ENCODE measurements around the gene RAD18. TPM values are rescaled to one million over a fixed set of nuclear protein-coding genes. Genes with fewer than 3 reads are reported as not detected.

RAD18 gene
- polyA plus RNA-seq, 3 donors, result 1.2 to 6.4 (median 2.0) TPM

DNA sequence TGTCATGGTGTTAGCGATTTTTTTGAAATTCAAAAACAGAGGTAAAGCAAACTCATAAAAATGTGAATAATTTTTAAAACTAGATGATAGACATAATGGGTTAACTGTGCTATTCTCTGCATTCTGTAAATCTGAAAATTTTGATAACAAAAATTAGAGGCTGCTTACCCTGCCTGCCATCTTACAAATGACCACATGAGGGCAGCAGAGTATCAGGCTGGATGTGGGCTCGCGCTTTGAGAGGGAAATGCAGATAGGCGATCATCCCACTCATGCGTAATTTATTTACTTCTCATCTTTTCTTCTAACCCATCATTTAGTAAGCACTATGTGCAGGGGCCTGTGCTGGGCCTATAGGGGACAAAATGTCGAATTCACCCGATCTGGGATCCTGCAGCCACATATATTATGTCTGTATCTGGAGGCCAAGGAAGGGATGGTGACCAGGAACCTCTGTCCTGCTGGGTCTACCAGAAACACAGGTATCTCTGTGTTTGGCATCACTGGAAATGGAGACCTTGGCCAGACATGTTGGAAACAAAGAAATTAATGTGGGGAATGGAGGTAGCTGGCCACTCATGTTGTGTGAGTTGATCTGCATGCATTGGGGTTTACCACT lies 7.8 kb upstream of the RAD18 start:
- WGBS, 3 donors, result 1 to 2% (median 1%) methylated on average over 7 of the region's 7 CpGs
- H3K27ac ChIP-seq (ENCODE audit: low read depth, low read length), result no peak overlapping the region

DNA sequence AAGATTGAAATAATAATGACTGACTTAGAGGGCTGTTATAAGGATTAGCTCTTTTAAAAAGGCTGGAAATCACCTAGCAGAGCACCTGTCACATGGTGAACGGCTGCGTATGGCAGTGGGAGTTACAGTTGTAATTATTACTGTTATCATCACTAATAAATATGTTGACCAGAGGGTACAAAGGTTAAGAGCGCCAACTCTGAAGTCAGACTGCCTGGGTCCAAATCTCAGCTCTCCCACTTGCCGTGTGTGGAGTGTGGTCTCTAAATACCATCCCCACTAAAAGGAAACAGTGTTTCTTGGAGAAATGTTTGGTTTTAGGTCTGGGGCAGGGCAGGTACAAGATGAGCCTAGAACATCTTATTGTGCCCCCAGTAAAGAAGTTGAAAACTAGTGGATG lies 6.0 kb upstream of the RAD18 start:
- H3K27ac ChIP-seq (ENCODE audit: low read depth, low read length), result no peak overlapping the region
- 42 to 73% (median 72%) methylated on average over 4 of the region's 4 CpGs for WGBS, 3 donors

DNA sequence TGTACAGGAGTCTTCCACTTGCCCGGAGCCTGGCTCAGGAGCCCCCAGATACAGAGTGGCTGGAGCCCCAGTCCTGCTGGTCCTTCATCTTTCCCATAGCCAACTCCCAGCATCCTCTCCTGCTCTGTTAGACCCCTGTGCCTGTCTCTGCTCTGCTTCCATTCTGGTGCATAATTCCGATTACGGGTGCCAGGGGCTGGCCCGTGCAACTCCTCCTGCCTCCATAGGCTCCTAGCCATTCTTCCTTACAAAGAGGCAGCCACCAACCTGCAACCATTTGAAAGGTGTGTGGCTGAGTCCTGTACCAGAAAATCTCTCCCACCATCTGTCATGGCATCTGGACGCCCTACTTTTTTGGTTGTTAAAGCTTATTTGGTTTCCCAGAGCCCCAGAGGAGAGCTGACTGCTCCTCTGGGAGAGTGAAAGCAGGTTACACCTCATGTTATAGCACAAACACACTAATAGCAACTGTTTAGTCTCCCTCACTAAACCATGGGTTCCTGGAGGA lies 5.2 kb upstream of the RAD18 start:
- WGBS, 3 donors, result 64 to 74% (median 69%) methylated on average over 5 of the region's 5 CpGs

DNA sequence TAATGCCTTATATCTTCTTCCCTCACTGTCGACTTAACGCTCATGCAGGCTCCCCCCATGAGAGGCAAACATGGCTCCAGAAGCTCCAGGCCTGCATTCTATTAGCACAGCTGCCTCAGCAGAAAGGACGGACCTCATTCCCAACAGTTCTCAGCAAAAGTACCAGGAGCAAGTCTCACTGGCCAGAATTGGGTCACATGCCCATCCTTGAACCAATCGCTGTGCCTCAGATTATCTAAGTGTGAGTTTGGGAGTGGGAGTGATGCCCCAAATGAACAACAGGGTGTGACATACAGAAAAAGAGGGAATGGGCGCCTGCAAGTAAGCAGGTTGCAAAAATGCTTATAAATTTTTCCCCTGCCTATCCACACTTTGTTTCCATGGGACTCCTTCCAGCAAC lies 4.3 kb upstream of the RAD18 start:
- WGBS, 3 donors, result 64 to 82% (median 79%) methylated on average over 5 of the region's 5 CpGs
- H3K27ac ChIP-seq (ENCODE audit: low read depth, low read length), result no peak overlapping the region

More for the DNA sequence above, 5.2 kb upstream of the RAD18 start:
- H3K27ac ChIP-seq (ENCODE audit: low read depth, low read length), result no peak overlapping the region

DNA sequence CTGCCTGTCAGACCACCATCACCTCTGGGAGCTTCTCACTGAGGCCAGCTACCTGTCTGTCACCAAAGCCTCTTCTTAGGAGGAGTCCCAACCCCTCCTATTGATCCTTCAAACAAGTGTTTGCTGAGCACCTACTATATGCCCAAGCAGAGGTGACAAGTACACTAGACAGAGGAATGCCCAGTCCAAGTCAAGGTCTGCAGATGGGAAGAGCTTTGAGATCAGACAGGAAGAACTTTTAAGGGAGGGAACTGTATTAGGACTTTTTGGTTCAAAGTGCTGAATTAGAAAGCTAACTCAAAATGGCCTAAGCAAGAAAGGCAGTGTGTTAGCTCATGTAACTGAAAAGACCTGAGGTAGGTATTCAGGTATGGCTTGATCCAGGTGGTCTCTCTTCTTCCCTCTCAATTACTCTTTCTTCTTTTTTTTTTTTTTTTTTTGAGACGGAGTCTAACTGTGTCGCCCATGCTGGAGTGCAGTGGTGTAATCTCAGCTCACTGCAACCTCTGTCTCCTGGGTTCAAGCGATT lies 3.6 kb upstream of the RAD18 start:
- 62 to 98% (median 80%) methylated on average over 3 of the region's 3 CpGs for WGBS, 3 donors
- H3K27ac ChIP-seq (ENCODE audit: low read depth, low read length), result no peak overlapping the region

DNA sequence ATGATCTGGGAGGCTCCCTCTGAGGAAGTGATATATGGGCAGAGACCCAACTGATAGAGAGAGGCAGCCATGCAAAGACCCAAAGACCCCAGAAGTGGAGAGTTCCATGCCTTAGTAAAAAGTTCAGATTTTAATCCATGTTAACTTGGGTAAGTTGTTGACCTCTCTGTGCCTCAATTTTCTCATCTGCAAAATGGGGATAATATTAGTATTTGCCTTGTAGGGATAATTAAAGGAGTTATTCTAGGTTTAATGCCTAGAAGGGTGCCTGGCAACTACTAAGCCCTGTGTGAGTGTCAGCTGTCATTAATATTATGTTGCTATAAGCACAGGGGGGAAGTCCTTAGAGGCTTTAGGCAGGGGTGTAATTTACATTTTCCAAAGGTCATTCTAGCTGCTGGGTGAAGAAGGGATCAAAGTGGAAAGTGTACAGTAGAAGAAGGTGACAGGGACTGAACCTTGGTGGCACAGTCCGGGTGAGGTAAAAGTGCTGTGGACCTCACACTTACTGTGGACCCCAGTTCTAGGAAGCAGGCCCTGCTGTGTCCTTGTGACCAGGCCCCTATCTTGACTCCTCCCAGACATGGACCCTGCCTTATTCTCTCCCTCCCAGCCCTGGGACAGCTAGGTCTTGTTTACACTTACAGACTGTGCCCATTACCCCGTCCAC lies 3.0 kb upstream of the RAD18 start:
- 73 to 87% (median 75%) methylated on average over 2 of the region's 2 CpGs for WGBS, 3 donors
- H3K27ac ChIP-seq (ENCODE audit: low read depth, low read length), result no peak overlapping the region

DNA sequence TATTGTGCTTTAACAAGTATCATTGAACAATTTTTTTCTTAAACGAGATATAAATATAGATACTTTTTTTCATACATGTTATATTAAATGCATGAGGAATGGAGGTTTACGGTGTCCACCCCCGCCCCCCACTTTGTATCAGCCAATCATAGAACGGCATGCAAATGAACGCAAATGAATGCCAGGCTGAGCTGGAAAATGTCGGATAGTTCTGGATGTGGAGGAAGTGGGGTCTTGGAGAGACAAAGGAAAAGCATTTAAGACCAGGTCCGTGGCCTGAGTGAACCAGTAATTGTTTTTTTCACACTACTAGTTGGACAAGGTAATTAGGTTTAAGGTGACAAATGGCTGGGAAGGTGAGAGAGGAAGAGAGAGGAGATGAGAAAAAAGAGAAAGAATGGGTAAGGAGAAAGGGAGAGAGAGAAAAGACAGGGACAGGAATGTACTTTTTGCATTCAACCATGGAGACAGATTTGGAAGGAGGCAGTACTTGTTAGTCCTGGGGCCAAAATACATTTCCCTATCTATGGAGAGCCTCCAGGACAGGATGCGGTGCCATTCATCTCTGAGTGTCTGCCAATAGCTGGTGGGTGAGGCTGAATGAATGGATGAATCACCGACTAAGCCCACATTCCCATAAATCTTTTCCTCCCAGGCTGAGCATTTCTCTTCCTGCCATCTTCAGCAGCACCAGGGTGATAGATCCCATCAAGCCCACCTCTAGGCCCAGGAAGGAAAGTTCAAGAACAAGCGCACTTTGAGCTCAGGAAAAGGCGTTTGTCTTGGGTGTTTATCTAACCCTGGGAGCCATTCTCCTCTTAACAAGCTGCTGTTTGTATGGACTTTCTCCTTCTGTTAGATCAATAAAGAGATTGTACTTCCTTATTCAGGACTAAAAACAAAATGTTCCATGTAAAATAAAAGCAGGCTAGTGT lies 1.4 kb upstream of the RAD18 start:
- WGBS, 3 donors, result 75 to 82% (median 80%) methylated on average over 11 of the region's 11 CpGs
- H3K27ac ChIP-seq (ENCODE audit: low read depth, low read length), result no peak overlapping the region

DNA sequence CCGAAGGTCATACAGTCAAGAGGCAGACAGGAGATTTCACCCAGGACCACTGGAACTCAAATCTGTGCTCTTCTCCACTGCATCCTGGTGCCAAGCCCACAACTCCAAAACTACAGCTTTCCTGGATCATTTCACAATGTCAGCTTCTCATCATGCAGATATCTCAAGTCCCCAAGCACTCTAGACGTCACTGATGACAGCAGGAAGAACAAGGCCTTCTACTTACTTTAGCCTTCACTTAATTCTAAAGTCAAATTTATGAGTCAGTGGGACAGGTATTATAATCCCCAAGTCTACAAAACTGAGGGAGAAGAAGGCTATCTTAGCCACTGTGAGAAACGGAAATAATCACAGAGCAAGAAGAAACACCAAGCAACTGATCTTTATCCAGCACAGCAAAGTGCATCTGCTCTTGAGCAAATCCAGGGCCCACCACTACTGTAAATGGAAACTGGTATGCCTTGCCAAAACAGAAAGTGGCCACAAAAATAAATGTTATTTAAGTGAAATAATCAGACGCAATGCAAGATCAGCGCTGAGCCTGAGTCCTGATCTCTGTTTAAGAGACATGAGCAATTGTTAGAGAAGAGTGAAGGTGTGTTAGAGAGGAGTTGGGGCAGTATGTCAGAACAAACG lies 928 bp downstream of the RAD18 start:
- H3K27ac ChIP-seq (ENCODE audit: low read depth, low read length), result no peak overlapping the region
- WGBS, 3 donors, result 32 to 33% (median 33%) methylated on average over 6 of the region's 6 CpGs

DNA sequence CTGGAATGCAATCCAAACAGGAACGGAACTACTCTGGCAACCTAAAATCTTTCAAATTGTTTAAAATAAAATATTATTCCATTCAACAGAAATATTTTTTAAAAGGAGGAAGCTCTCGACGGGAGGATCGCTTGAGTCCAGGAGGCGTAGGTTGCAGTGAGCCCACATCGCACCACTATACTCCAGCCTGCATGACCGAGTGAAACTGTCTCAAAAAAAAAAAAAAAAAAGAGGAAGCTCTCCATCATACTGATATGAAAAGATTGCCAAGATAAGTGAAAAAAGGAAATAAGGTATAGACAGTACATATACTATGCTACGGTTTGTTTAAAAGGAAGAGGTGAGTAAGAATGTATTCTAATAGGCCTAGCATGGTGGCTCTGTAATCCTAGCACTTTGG lies 3.6 kb downstream of the RAD18 start:
- 50 to 91% (median 53%) methylated on average over 8 of the region's 8 CpGs for WGBS, 3 donors
- H3K27ac ChIP-seq (ENCODE audit: low read depth, low read length), result no peak overlapping the region

DNA sequence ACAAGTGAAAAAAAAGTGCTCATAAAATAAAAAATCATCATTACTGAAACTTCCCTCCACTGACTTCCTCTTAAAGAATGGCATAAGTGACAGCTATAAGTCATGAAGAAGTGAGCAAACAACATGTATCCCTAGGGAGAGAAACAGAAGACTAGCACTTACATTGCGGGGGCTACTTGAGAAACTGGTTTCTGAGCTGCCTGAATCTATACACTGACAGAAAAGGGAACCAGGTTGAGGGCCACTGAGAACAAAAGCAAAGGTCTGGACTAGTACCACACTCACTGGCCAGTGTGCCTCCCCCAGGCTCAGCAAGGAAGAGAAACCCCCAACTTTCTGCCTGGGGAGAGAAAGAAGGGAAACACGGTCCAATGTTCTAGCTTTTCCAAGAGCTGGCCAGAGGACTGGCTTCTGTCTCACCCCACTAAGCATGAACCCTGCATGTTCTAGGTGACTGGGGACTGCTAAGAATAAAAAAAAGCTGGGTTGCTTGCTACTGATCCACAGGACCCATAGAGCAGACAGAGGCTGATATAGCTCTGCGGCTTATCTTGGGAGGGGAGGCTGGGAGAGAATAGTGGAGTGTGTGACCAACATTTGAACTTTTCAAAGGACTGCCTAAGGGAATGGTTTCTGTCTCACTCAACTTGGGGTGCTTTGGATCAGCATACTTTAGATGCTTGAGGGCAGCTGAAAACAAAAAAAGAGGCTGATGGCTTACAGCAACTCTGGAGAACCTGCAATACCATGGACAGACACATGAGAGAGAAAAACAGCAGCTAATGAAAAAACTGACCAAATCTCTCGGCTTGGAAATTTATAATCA lies 8.1 kb downstream of the RAD18 start:
- no peak overlapping the region for H3K27ac ChIP-seq (ENCODE audit: low read depth, low read length)
- 81 to 89% (median 87%) methylated on average over 4 of the region's 4 CpGs for WGBS, 3 donors

DNA sequence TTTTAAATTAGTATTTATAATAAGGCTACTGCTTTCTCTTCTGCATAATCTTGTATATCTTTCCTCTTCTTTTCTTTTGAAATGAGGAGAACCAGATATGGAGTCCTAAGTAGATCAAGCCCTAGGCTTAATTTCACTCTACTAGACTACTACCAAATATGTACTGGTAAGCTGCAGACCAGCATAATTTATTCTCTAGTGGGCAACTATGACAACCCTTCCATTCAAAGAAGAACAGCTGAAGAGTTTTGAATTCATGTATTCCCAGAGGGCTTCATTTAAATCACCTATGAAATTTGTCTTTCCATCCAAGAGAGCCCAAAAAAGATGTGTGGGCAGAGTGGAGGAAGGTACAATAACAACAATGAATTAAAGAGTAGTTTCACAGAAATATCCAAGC lies 10.0 kb downstream of the RAD18 start:
- H3K27ac ChIP-seq (ENCODE audit: low read depth, low read length), result no peak overlapping the region

DNA sequence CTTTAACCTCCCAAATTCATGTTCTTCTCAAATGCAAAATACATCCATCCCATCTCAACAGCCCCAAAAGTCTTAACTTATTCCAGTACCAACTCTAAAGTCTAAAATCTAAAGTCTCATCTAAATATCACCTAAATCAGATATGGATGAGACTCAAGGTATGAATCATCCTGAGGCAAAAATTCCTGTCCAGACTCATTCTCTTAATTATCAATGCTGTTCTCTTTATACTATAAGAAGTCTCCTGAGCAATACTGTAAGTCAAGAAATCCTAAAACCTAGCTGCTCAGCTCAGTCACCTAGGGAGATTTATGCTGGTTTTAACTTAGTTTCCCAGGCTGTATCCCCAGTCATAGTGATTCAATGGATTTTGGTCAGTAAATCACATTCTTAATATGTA lies 11.1 kb downstream of the RAD18 start:
- H3K27ac ChIP-seq (ENCODE audit: low read depth, low read length), result no peak overlapping the region

DNA sequence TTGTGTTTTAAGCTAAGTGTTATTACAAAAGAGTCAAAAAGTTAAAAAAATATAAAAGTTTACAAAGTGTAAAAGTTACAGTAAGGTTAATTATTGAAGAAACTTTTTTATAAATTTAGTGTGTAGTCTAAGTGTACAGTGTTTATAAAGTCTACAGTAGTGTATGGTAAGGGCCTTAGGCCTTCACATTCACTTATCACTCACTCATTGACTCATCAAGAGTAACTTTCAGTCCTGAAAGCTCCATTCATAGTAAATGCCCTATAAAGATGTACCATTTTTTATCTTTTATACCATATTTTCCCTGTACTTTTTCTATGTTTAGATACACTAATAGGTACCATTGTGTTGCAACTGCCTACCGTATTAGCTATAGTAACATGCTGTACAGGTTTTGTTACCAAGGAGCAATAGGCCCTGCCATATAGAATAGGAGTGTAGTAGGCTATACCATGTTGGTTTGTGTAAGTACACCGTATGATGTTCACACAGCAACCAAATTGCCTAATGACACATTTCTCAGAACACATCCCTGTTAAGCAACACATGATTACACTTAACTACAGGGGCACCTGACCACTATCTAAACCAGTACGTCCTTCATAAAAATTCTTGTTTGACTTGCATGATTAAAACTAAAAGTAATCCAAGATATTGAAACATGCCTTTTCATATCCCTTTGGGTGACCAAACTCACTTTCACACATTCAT lies 17.2 kb downstream of the RAD18 start:
- 41 to 84% (median 71%) methylated on average over 3 of the region's 3 CpGs for WGBS, 3 donors
- H3K27ac ChIP-seq (ENCODE audit: low read depth, low read length), result no peak overlapping the region

DNA sequence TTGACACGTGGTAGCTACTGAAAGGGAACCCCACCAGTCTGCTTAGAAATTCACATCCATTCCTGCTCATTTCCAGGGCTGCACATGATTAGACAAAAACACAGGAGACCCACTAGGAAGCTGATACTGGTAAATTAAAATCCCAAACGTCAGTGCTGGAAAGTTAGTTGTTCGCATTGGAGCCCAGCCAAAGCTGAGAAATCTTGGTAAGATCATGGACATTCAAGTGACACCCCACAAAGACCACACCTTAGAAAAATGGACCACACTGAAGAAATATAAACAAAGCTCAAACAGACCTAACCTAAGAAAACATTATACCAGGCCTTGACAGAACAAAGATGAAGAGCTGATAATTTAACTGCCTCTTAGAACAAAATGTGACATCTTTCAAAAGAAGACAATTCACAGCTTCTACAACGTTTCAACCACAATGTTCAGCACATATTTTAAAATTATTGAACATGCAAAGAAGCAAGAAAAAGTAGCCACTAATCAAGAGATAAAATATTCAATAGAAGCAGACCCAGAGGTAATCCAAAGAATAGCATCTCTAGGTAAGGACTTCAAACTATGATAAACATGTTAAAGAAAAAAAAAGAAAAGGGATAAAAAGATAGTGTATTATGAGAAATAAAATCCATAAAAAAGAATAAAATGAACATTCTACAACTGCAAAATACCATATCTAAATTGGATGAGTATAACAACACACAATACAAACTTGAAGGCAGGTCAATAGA lies 20.4 kb downstream of the RAD18 start:
- WGBS, 3 donors, result 86 to 92% (median 90%) methylated on average over 4 of the region's 4 CpGs
- H3K27ac ChIP-seq (ENCODE audit: low read depth, low read length), result no peak overlapping the region

DNA sequence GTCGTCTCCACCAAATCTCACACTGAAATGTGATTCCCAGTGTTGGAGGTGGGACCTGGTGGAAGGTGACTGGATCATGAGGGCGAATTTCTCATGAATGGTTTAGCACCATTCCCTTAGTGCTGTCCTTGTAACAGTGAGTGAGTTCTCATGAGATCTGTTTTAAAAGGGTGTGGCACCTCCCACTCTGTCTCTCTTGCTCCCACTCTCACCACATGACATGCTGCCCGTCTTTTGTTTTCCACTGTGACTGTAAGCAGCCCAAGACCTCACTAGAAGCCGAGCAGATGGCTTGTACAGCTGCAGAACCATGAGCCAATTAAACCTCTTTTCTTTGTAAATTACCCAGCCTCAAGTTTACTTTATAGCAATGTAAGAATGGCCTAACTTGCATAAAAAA lies 21.2 kb downstream of the RAD18 start:
- WGBS, 3 donors, result 94 to 98% (median 96%) methylated on average over 4 of the region's 4 CpGs
- H3K27ac ChIP-seq (ENCODE audit: low read depth, low read length), result no peak overlapping the region

DNA sequence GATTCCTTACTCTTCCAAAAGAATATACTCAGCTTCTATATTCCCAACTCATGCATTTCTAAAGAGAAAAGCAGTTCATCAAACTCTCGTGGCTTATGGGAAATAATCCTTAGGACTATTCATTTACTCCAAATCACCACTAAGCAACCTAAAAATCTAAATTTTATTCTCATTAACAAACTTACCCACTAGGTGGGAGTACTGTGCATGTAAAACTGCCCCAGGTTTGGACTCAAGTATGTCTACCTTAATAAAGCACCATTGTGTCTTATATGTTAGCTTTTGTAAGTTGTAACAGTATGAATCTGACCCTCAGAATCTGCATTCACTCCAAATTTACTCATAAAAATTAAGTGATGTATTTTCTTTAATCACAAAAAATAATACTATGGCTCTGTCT lies 25.3 kb downstream of the RAD18 start:
- WGBS, 3 donors, result 75 to 79% (median 78%) methylated on average over 1 of the region's 1 CpG
- H3K27ac ChIP-seq (ENCODE audit: low read depth, low read length), result no peak overlapping the region
